HCT116 (cell line): ENCODE results near the gene GPR32. TPM values are rescaled to one million over a fixed set of nuclear protein-coding genes. Genes with fewer than 3 reads are reported as not detected.

Experiments used
- ATAC-seq: fragments of 200-7000 bp; cut with Tn5 transposase; 2 replicates; pipeline ENCODE4 v1.9.1; 2020; ENCODE audit warnings: mild to moderate bottlenecking, moderate library complexity
- BruUV-seq: library from RNA; stranded (reverse); fragments of 400-500 nt; replicated peaks from 2 replicates; lab custom pipeline; 2021; lab: Mats Ljungman, UMichigan
- CTCF ChIA-PET: fragments of 300-600 bp; sonication (Branson Sonifier 250); formaldehyde crosslinking; loops from one replicate; lab custom pipeline; 2021; ENCODE audit warnings: antibody characterized with exemption; lab: Charles Lee
- POLR2A ChIA-PET: fragments of 300-600, 350-600 bp; sonication (Branson Sonifier 250); formaldehyde crosslinking; loops from one replicate; lab custom pipeline; 2021; ENCODE audit warnings: antibody characterized with exemption; lab: Charles Lee
- RAD21 ChIA-PET, 2 experiments: fragments of 300-600 bp; sonication (Branson Sonifier 250); formaldehyde crosslinking; loops; one replicate each; lab custom pipeline; 2023; ENCODE audit warnings: low total read pairs in 2 of 2; ENCODE audit not compliant: uncharacterized antibody in 2 of 2, unreplicated experiment in 2 of 2, low non-redundant PET in 1 of 2; lab: Charles Lee
- DNase-seq: peaks from one replicate; pipeline ENCODE4 v3.0.0-alpha.2; 2010; ENCODE audit warnings: low read depth, low spot score
- H2AFZ ChIP-seq: fragments of 200-600 bp; shearing (Covaris generic), sonication (generic); 2 replicates; pipeline ENCODE4 v1.6.1; 2017; ENCODE audit warnings: low read depth, mixed run types, mixed read lengths, antibody characterized with exemption, low read length; ENCODE audit not compliant: poor library complexity, severe bottlenecking
- H3K27ac ChIP-seq: 2 replicates; pipeline ENCODE4 v1.5.1; 2012; ENCODE audit warnings: low read depth, low read length
- H3K27me3 ChIP-seq: fragments of 200-600 bp; sonication (generic); 2 replicates; pipeline ENCODE4 v1.6.1; 2016; ENCODE audit warnings: mixed run types, low read length, mixed read lengths; ENCODE audit not compliant: insufficient read depth
- H3K36me3 ChIP-seq, 2 experiments: fragments of 200-500 bp in 1 of 2; fragments of 200-600 bp in 1 of 2; sonication (Bioruptor generic) in 1 of 2; sonication (generic) in 1 of 2; 2 replicates each; pipeline versions ENCODE4 v1.5.1 to v1.6.1; 2014 to 2016; ENCODE audit warnings: low read length in 2 of 2, inconsistent platforms in 1 of 2, mixed read lengths in 1 of 2, mixed run types in 1 of 2; ENCODE audit not compliant: insufficient read depth in 2 of 2, control insufficient read depth in 1 of 2
- H3K4me1 ChIP-seq, 2 experiments: fragments of 200-600 bp in 1 of 2; sonication (generic) in 1 of 2; 2 replicates each; pipeline versions ENCODE4 v1.5.1 to v1.6.1; 2012 to 2017; ENCODE audit warnings: low read length in 2 of 2, inconsistent platforms in 1 of 2, mild to moderate bottlenecking in 1 of 2, mixed read lengths in 1 of 2, mixed run types in 1 of 2, moderate library complexity in 1 of 2; ENCODE audit not compliant: insufficient read depth in 2 of 2, control insufficient read depth in 1 of 2
- H3K4me2 ChIP-seq: fragments of 200-600 bp; sonication (generic); 2 replicates; pipeline ENCODE4 v1.6.1; 2017; ENCODE audit warnings: mixed run types, low read length, mixed read lengths
- H3K4me3 ChIP-seq, 2 experiments: fragments of 200-600 bp in 1 of 2; sonication (generic) in 1 of 2; replicated peaks in 1 of 2; 2 replicates each; pipeline ENCODE4 v1.5.1; 2011 to 2016; ENCODE audit warnings: low read length in 2 of 2, control low read depth in 1 of 2, low read depth in 1 of 2, mild to moderate bottlenecking in 1 of 2, mixed read lengths in 1 of 2, mixed run types in 1 of 2
- H3K79me2 ChIP-seq: fragments of 200-600 bp; sonication (generic); 2 replicates; pipeline ENCODE4 v1.6.1; 2017; ENCODE audit warnings: mild to moderate bottlenecking, mixed run types, low read length, moderate library complexity, mixed read lengths; ENCODE audit not compliant: insufficient read depth
- H3K9ac ChIP-seq: fragments of 200-600 bp; sonication (generic); 2 replicates; pipeline ENCODE4 v1.6.1; 2016; ENCODE audit warnings: low read length, mixed read lengths
- H3K9me2 ChIP-seq: fragments of 200-600 bp; sonication (generic), shearing (Covaris generic); 2 replicates; pipeline ENCODE4 v1.6.1; 2017; ENCODE audit warnings: mixed run types, mild to moderate bottlenecking, moderate library complexity; ENCODE audit not compliant: insufficient read depth
- H3K9me3 ChIP-seq, 2 experiments: fragments of 200-500 bp in 1 of 2; fragments of 200-600 bp in 1 of 2; sonication (Bioruptor generic) in 1 of 2; sonication (generic) in 1 of 2; 2 replicates each; pipeline ENCODE4 v1.6.1; 2014 to 2017; ENCODE audit warnings: low read length in 2 of 2, mixed read lengths in 2 of 2, inconsistent platforms in 1 of 2, low read depth in 1 of 2, mild to moderate bottlenecking in 1 of 2, mixed run types in 1 of 2, moderate library complexity in 1 of 2; ENCODE audit not compliant: control insufficient read depth in 1 of 2, insufficient read depth in 1 of 2
- H4K20me1 ChIP-seq: fragments of 200-600 bp; sonication (generic), shearing (Covaris generic); 2 replicates; pipeline ENCODE4 v1.6.1; 2017; ENCODE audit warnings: mixed run types, mild to moderate bottlenecking, moderate library complexity; ENCODE audit not compliant: insufficient read depth
- JUND ChIP-seq: IDR thresholded peaks from 2 replicates; pipeline ENCODE4 v1.6.1; 2012
- SP1 ChIP-seq: IDR thresholded peaks from 2 replicates; pipeline ENCODE4 v1.6.1; 2012; ENCODE audit warnings: low read depth
- ZNF274 ChIP-seq: fragments of 200-500 bp; sonication (Bioruptor generic); IDR thresholded peaks from 2 replicates; pipeline ENCODE4 v1.6.1; 2014; ENCODE audit warnings: mild to moderate bottlenecking, low read depth, low read length, inconsistent platforms
- intact Hi-C: fragments of 100-400 bp; cut with micrococcal nuclease; formaldehyde crosslinking; loops from 2 replicates; pipeline ENCODE4 v1.10.0; 2022
- total RNA-seq: library from RNA; stranded (reverse); gene quantifications from one replicate; pipeline ENCODE4 v1.2.1, GENCODE V29; 2021; ENCODE audit not compliant: unreplicated experiment
- TF ChIP-seq, protein P1 (sequence below), 3 experiments: fragments of 200-600 bp in 1 of 3; sonication (generic) in 1 of 3; IDR thresholded peaks in 2 of 3; conservative IDR thresholded peaks in 1 of 3; 2 replicates each; pipeline ENCODE4 v1.5.1; 2012 to 2017; ENCODE audit warnings: low read depth in 2 of 3, low read length in 2 of 3, antibody characterized with exemption in 1 of 3, borderline replicate concordance in 1 of 3, control low read depth in 1 of 3, mild to moderate bottlenecking in 1 of 3, mixed read lengths in 1 of 3, mixed run types in 1 of 3, moderate library complexity in 1 of 3; ENCODE audit not compliant: insufficient read depth in 1 of 3
- TF ChIP-seq, protein P2 (sequence below): IDR thresholded peaks from 2 replicates; pipeline ENCODE4 v1.6.1; 2012; ENCODE audit warnings: low read depth

Gene GPR32
- total RNA-seq, 1 experiment from 2014 or later = not detected

DNA sequence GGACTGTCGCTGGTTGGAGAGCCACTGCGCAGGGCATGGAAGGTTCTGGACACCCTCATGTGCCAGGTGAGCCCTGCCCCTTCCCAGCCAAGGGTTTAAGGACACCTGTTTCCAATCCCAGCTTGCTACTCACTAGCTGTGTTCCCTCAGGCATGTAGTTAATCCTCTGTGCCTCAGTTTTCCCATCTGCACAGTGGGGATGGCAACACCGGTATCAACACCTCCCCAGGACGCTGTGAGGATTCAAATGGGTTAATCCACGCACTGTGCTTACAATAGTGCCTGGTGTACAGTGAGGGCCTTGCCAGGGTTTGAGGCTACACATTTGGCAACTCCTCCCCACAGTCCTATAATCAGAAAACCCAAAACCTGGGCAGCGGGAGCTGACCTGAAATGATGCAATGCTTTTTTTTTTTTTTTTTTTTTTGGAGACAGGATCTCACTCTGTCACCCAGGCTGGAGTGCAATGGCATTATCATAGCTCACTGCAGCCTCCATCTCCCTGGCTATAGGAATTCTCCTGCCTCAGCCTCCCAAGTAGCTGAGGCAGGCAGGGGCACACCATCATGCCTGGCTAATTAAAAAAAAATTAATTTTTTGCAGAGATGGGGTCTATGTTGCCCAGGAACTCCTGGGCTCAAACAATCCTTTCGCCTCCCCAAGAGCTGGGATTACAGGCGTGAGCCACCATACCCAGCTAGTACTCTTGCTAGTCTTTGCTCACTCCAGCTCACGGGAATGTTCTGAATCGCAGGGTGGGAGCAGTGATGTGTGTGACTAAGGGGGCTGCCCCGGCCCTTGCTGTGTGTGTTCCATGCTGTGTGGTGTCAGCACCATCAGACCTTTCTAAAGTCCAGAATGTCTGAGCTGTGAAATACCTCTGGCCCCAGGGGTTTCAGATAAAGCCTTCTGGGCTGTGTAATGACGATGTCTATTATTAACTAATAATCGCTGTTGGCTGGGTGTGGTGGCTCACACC, 22.3 kb downstream of the GPR32 start:
- Histone ChIP-seq H3K4me2 (no peak overlapping the region), H3K36me3 (peaks cover 4 to 6% of the 10 kb centered on the region in 2 experiments; a peak in 3 of 4 replicates), H2AFZ (no peak overlapping the region), H3K9me3 (no peaks in the 10 kb centered on the region), H3K9ac (no peak overlapping the region), H3K4me1 (peaks cover 11 to 21% of the 10 kb centered on the region in 2 experiments; a peak in 3 of 4 replicates), H3K79me2 (peaks cover 2% of the 10 kb centered on the region; the same call in 1 of the 2 replicates), H4K20me1 (peaks cover 15% of the 10 kb centered on the region; the same call in 1 of the 2 replicates), H3K9me2 (no peaks in the 10 kb centered on the region), H3K27ac (no peak overlapping the region), H3K27me3 (no peaks in the 10 kb centered on the region), H3K4me3 (no peak overlapping the region)
- BruUV-seq = no TSS peak
- ATAC-seq (no peak), DNase-seq (no peak)
- POLR2A ChIA-PET = interaction anchor here (1.1 kb wide), 1 partner anchor 205 kb away, joined by 3 read pairs; no protein-coding TSS in a partner anchor
- intact Hi-C loops = loop anchor here (5.0 kb wide), 1 partner anchor 300 kb away; no protein-coding TSS in a partner anchor
- TF ChIP-seq ZNF274 = no peak
- no peak for TF ChIP-seq JUND
- TF ChIP-seq, protein P1, sequence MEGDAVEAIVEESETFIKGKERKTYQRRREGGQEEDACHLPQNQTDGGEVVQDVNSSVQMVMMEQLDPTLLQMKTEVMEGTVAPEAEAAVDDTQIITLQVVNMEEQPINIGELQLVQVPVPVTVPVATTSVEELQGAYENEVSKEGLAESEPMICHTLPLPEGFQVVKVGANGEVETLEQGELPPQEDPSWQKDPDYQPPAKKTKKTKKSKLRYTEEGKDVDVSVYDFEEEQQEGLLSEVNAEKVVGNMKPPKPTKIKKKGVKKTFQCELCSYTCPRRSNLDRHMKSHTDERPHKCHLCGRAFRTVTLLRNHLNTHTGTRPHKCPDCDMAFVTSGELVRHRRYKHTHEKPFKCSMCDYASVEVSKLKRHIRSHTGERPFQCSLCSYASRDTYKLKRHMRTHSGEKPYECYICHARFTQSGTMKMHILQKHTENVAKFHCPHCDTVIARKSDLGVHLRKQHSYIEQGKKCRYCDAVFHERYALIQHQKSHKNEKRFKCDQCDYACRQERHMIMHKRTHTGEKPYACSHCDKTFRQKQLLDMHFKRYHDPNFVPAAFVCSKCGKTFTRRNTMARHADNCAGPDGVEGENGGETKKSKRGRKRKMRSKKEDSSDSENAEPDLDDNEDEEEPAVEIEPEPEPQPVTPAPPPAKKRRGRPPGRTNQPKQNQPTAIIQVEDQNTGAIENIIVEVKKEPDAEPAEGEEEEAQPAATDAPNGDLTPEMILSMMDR (IDR thresholded peaks at IDR 0.05 in 2 of 3, conservative IDR thresholded peaks at IDR 0.05 in 1 of 3; ENCODE audit: borderline replicate concordance in 1 of 3, insufficient read depth in 1 of 3, low read depth in 2 of 3, low read length in 2 of 3) = no peak
- TF ChIP-seq, protein P2, sequence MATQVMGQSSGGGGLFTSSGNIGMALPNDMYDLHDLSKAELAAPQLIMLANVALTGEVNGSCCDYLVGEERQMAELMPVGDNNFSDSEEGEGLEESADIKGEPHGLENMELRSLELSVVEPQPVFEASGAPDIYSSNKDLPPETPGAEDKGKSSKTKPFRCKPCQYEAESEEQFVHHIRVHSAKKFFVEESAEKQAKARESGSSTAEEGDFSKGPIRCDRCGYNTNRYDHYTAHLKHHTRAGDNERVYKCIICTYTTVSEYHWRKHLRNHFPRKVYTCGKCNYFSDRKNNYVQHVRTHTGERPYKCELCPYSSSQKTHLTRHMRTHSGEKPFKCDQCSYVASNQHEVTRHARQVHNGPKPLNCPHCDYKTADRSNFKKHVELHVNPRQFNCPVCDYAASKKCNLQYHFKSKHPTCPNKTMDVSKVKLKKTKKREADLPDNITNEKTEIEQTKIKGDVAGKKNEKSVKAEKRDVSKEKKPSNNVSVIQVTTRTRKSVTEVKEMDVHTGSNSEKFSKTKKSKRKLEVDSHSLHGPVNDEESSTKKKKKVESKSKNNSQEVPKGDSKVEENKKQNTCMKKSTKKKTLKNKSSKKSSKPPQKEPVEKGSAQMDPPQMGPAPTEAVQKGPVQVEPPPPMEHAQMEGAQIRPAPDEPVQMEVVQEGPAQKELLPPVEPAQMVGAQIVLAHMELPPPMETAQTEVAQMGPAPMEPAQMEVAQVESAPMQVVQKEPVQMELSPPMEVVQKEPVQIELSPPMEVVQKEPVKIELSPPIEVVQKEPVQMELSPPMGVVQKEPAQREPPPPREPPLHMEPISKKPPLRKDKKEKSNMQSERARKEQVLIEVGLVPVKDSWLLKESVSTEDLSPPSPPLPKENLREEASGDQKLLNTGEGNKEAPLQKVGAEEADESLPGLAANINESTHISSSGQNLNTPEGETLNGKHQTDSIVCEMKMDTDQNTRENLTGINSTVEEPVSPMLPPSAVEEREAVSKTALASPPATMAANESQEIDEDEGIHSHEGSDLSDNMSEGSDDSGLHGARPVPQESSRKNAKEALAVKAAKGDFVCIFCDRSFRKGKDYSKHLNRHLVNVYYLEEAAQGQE = no peak
- no peak for TF ChIP-seq SP1
- CTCF ChIA-PET = interaction anchor here (0.8 to 0.9 kb wide), 2 partner anchors 130 to 304 kb away, joined by 3 to 4 read pairs; no protein-coding TSS in a partner anchor
- RAD21 ChIA-PET = no interaction called here
